Activated T-helper 9 cell treated with anti-CD3 and anti-CD28 coated beads, Interleukin-2, amount 50 U/mL, for 16 hours (primary cell): ENCODE data around the gene DGLUCY.
"Not testable (repeated sequence)": the region's sequence is repeated elsewhere in the genome, so short reads cannot be mapped to it uniquely, and the experiment has no call there.

Experiments used
- DNase-seq: peaks from one replicate; pipeline ENCODE4 v3.0.0-alpha.2; 2020; ENCODE audit warnings: low read depth

Gene DGLUCY

DNA sequence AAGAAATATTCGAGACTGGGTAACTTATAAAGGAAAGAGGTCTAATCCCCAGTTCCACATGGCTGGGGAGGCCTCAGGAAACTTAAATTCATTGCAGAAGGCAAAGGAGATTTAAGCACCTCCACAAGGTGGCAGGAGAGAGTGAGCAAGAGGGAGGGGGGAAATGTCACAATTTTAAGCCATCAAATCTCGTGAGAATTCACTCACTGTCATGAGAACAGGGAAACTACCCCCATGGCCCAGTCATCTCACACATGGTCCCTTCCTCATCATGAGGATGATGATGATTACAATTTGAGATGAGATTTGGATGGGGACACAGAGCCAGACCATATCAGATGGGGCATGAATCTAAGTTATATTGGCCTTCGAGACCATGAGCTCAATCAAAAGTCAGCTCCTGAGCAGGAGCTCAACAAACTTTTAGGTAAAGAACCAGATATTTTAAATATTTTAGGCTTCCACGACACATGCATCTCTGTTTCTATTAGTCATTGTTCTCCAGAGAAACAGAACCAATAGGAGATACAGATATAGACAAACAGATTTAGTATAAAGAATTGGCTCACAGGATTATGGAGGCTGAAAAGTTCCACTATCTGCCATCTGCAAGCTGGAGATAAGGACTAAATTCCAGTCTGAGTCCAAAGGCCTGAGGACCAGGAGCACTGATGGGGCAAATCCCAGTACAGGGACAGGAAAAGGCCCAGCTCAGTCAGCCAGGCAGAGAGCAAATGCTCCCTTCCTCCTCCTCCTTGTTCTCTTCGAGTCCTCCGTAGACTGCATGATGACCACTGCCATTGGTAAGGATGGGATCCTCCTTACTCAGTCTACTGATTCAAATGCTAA lies 24.9 kb downstream of the DGLUCY start:
- no peak for DNase-seq

DNA sequence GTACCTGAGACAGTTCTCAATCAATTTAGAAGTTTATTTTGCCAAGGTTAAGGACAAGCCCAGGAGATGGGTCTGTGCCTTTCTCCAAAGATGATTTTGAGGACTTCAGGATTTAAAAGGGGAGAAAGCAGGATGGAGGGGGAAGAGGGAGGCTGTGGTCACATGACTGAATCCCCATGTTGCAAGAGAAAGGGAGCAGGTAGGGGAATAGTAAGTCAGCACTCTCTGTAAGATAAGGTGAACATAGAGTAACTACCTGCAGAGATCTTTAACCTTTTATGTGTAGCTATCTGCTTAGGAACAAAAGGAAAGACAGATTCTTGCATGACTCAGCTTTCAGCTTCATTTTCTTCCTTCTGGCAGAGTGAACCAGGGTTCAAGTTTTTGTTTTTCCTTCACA lies 25.9 kb downstream of the DGLUCY start:
- no peak for DNase-seq

DNA sequence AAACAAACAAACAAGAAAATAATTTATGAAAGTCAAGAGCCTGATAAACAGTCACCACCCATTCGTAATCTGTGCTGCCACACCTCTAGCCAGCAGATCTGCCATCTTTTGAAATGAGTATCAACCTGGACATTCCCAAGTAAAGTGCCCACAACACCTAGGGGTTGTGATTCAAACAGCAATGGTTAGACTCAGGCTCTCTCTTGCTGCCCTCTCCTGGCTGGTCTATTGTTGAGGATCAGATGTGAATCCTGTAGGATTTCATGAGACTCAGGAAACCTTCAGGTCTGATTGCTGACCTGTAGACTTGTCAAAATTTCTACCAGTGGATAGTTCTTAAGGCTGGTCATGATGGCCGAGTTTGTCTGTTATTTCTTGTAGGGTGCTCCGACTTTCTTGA lies 26.8 kb downstream of the DGLUCY start:
- DNase-seq = no peak

DNA sequence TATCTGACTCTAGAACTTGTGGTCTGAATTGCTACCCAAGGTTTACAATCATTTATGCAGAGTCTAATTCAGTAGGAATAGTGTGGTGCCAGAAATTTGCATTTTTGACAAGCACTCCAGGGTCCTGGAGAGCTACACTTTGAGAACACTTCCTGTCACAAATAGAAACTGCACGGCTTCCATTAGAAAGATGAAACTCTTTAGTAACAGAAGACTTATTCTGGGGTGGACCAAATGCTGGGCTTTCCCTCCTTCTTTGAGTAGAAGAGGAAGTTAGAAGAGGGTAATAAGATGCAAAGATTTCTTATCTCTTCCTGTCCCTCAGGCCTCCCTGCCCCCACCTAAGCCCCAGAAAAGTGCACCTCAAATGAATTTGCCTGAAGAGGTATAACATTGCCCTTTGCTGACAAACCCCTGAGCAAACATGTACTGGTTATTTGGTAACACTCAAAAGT lies 28.4 kb downstream of the DGLUCY start:
- DNase-seq = no peak

DNA sequence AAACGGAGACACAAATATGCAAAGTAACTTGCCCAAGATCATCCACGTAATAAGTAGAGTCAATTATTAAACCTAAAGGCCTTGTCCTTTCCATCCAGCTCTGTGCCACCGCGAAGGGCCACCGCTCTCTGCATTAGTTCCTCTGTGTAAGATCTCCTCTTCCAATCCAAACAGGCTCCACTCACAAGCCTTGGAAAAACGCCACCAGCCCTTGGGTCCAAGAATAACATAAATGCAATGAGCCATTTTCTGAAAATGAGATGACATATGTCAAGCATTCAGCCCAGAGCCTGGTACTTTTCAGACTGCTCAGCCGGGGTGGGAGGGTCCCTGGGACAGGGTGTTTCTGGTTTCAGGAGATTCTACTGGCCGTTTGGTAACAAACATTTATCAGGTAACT lies 30.0 kb downstream of the DGLUCY start:
- no peak for DNase-seq

DNA sequence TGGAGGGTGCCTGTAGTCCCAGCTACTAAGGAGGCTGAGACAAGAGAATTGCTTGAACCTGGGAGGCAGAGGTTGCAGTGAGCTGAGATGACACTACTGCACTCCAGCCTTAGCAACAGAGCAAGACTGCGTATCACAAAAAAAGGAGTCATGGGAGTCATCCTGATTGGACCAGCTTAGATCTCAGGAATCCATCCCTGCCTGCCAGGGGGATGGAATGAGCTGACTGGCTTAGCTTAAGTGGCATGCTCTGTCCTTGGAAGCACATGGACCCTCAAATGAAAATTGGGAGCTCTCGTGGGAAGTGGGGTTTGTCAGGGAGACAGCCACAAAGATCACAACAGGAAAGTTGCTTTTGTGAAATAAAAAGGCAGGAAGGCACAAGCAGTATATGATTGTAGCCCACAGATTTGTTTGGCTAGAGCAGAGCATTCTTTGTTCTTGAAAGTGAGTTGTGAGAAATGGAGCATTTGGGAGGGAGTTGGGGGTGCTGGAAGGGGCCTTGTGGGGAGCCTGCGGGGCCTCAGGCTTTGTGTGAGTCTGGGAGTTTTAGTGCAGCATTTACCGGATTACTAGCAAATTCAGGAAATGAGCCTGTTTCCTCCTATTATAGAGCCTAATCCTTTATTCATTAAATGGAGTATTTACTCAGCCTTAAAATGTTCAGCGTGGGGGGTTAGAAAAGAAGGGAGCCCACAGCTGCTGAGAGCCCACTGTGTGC lies 30.7 kb downstream of the DGLUCY start:
- no peak for DNase-seq

DNA sequence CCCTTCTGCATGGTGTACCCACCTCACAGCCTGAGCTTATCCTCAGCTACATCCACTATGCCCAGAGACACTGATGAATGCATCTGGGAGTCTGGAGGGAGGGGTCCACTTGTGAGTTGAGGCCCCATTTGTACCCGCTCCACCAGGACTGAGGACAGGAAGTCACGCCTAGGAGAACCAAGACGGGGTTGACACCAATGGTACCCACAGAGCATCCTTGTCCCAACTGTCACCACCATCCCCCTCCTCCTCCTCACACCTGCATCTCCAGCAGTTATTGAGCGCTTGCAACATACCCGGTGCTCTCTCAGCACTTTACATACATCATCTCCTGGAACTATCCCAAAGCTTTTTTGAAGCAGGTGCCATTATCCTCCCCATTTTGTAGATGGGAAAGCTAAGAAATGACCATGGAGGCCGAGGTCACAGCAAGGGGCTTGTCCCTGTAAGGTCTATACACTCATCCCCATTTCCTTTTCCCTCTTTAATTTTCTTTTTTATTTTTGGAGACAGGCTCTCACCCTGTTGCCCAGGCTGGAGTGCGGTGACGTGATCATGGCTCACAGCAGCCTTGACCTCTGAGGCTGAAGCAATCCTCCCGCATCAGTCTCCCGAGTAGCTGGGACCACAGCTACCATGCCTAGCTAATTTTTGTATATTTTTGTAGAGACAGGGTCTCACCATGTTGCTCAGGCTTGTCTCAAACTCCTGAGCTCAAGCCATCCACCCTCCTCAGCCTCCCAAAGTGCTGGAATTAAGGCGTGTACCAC lies 31.7 kb downstream of the DGLUCY start:
- DNase-seq = no peak

DNA sequence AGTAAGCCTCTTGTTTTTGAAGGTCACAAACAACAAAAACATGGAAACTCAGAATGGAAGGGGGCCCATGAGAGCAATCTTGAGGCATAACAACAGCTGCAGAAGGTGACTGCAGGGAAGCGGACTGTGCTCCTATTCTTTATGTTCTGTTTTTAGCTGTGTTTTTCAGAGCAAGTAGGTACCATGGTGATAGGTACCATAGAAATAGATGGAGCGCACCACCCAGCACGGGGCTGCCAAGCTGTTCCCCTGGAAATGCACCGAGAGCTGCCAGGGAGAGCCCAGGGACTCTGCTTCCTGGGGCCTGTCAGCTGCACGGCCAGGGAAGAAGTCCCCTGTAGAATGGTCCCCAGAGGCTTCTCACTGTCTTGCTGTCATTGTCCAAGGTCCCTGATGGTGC lies 32.8 kb downstream of the DGLUCY start:
- DNase-seq = no peak

DNA sequence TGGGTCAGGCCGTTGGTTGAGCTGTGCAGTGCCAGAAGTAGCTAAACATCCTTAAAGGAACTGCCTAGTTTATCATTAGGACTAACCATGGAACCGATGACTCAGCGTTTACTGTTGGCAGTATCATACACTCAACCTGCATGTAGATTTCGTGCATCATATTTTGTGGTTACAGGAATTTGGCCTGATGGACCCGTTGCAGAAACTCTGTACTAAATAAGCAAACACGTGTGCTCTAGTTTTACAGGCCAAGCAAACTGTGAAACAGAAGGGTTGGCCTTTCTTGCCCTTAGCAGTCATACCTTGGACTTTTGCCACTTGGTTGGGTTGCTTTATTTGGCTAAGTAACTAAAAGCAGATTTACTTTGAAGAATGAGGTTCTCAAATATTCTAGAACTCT lies 35.6 kb downstream of the DGLUCY start:
- no peak for DNase-seq

DNA sequence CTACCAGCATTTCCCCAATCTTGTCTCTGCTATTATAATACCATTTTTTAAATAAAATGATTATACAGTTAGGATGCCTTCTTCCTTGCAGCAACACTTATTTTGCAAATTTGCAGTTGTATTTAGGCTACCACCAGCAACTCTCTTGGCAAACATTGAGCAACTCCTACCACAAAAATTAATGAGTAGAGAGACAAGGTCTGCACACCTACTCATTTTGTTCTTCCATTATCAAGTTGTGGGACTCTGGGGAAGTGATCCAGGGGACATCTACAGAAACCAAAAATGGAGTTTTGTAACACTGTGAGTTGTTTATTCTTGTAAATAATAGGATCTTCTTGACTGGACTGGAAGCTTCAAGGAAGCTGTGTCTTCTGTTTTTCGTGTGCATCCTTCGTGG lies 38.6 kb downstream of the DGLUCY start:
- DNase-seq = no peak

DNA sequence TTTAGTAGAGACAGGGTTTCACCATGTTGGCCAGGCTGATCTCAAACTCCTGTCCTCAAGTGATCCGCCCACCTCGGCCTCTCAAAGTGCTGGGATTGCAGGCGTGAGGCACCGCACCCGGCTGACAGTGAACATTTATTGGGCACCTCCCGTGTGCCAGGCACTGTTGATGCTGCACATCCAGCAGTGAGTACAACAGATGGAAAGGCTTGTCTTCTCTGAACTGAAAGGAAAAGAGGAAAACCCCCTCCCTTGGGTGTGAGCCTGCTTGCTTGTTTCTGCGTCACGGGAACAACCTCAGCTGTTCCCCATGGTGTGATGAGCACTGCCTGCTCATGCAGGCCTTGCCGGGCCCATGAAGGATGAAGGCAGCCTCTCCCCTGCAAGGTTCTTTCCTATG lies 39.5 kb downstream of the DGLUCY start:
- DNase-seq = no peak

DNA sequence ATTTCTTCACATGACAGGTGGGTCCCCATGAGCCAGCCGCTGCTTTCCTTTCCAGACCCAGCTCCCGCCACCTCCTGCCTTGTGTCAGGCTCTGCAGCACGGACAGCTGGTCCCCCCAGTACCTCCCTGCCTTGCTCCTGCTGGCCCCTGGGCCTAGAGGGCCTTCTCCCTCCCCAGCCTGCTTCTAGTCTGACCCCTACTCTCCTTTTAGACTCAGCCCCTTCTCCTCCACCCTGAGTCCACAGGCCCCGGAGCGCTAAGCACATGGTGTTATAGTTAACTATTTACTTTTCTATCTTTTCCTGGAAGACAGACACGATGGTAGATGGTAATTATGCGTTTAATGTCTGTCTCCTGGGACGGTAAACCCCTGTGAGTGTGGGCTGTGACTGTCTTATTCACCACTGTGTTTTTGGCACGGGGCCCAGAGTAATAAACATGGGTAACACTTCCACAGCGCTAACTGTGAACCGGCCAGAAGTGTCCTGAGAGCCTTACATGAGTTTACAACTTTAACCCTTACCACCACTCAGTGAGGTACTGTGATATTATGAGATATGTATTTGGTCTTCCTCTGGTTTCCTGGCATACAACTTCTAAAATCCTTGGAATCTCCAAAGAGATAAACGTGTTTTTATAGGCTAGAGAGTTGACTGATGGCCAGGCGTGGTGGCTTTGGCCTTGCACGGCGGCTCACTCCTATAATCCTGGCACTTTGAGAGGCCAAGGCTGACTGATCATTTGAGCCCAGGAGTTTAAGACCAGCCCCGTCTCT lies 41.2 kb downstream of the DGLUCY start:
- no peak for DNase-seq

DNA sequence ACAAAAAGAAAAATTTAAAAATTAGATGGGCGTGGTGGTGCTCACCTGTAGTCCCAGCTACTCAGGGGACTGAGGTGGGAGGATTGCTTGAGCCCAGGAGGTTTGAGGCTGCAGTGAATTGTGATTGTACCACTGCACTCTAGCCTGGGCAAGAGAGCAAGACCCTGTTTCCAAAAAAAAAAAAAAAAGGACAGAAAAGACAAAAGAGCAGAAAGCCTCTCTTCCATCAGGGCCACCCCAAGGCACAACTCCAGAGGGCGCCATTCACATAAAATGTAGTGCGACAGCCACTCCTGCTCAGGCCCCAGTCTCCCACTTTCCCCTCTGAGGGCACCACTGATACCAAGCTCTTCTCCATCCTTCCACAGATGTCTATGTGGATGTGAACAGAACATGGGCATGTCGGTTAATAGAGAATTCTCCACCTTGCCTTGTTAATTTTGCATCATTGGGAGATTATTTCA lies 41.8 kb downstream of the DGLUCY start:
- no peak for DNase-seq

DNA sequence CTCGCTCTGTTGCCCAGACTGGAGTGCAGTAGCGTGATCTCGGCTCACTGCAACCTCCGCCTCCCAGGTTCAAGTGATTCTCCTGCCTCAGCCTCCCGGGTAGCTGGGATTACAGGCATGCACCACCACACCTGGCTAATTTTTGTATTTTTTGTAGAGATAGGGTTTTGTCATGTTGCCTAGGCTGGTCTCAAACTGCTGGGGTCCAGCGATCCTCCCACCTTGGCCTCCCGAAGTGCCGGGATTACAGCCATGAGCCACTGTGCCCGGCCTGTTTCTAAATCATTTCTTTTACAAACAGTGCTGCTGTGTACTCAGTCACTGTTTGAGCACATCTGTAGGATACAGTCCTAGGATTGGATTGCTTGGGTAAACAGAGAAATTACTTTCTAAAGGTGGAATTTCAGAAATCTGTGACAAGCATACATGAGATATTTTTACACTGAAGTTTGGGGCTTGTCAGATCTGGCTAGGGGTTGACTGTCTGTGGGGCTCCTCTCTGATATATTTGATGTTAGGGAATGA lies 42.3 kb downstream of the DGLUCY start:
- DNase-seq = not testable (repeated sequence)

DNA sequence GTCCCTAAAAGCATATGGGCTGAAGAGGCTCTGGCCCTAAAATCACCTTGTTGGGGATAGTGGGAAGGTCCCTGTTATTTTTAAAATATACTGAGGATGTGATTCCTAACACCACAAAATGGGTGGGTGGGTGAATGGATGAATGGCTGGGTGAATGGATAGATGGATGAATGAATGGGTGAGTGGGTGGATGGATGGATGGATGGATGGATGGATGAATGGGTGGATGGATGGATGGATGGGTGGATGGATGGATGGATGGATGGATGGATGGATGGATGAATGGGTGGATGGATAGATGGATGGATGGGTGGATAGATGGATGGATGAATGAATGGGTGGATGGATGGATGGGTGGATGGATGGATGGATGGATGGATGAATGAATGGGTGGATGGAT lies 43.0 kb downstream of the DGLUCY start:
- not testable (repeated sequence) for DNase-seq

DNA sequence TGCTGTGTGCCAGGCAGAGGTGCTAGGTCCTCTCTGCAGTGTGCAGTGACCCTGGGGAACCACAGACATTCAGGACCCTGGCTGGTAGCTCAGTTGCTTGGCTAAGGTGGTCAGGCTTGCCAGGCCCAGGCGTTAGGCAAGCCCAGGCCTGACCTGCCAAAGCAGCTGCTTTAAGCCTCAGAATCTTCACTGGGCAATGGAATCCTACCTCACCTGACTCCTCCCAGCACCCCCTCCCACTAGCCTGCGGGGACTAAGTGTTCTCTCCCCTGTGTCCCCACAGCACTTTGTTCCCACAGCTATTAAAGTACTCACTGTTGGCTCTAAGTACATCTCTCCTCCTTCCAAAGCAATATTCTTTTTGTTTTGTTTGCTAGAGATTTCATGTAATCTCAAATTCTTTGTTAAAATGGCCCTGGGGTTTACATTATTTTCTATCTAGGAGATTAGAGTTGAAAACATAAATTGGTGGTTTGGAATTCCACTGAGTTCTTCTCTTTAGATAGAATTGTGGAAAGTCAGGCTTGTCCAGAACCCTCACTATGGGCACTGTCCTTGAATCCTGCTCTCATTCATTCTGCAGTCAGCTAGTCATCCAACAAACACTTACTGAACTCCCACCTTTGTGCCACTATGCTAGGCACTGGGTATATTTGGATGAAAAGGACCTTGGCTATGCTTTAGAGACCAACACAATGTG lies 44.4 kb downstream of the DGLUCY start:
- no peak for DNase-seq

DNA sequence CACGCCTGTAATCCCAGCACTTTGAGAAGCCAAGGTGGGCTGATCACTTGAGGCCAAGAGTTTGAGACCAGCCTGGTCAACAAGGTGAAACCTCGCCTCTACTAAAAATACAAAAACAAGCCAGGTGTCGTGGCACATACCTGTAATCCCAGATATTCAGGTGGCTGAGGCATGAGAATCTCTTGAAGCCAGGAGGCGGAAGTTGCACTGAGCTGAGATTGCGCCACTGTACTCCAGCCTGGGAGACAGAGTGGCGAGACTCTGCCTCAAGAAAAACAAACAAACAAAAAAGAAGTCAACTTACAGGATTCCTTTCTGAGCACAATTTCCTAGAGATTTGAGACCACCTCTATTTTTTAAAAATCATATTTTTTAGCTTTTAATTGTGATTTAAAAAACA lies 45.3 kb downstream of the DGLUCY start:
- DNase-seq = no peak

DNA sequence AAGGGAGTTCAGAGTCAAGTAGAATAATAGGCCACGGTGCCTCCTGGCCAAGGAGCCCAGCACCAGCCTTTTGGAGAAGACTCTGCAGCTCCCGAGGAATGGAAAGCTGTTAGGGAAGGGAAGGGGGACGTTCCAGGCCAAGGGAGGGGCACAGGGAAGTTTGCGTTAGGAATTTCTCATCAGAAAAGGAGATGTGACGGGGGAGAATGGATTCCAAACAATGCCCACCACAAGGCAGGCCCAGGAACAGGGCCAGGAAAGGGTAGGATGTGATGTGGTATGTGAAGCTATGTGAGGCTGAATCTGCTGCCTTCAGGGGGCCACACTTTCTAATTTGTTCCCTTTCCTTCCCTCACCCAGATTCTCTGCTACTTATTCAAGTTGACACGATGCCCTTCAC lies 46.0 kb downstream of the DGLUCY start:
- DNase-seq = no peak

DNA sequence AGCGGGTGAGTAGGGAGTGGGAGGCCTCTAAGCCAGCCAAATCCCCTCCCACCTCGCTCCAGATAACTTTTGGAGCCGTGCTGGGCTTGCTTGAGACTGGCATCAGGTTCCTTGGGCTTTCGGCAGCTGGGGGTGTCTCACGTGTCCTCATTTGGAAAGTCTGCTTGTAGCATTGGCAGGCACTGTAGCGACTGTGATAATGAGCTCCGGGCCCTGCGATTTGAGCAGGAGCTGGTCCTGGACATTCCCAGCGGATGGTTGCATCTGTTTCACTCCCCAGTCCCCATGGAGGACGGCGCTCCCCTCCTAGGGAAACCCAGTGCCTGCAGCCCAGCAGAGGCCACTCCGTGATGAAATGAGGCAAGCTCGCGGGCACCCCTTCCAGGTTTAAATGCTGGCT lies 49.4 kb downstream of the DGLUCY start:
- DNase-seq = no peak

DNA sequence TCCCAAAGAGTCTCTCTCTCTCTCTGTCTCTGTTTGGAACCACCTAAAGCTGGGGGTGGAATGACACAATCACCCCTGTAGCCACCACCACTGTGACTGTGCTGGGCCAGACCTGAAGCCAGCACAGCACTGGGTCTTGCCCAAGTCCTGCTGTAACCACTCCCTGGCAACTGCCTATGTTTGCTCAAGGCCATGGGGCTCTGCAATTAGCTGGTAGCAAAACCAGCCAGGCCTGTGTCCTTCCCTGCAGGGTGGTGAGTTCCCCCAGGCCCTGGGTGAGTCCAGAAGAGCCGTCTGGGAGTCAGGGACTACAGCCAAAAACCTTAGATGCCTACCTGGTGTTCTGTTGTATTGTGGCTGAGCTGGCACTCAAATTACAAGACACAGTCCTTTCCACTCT lies 50.8 kb downstream of the DGLUCY start:
- DNase-seq = no peak

DNA sequence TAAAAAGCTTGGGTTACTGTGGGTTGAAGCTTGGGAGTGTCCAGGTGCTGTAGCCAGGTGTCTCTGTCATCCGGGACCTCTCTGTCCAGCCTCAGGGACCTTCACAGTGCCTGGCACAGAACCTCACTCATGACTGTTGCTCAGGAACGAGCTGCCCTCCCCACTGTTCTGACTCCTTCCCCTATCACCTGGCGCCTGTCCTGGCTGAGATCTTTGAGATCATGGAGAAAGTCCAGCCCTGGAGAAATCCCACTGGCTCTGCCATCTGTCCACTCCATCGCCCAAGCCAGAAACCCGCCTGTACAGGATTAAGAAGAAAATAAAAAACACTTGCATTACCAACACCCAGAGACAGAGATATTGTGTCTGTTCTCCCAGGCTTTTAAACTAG lies 53.5 kb downstream of the DGLUCY start:
- no peak for DNase-seq
